ENCODE results near the gene PDCD11. TPM values are rescaled to one million over a fixed set of nuclear protein-coding genes. Genes with fewer than 3 reads are reported as not detected.
"Not testable (repeated sequence)": the region's sequence is repeated elsewhere in the genome, so short reads cannot be mapped to it uniquely, and the experiment has no call there.

PDCD11 gene
- total and polyA plus RNA-seq, 8 donors, result 2.3 to 28.0 (median 12.9) TPM

DNA sequence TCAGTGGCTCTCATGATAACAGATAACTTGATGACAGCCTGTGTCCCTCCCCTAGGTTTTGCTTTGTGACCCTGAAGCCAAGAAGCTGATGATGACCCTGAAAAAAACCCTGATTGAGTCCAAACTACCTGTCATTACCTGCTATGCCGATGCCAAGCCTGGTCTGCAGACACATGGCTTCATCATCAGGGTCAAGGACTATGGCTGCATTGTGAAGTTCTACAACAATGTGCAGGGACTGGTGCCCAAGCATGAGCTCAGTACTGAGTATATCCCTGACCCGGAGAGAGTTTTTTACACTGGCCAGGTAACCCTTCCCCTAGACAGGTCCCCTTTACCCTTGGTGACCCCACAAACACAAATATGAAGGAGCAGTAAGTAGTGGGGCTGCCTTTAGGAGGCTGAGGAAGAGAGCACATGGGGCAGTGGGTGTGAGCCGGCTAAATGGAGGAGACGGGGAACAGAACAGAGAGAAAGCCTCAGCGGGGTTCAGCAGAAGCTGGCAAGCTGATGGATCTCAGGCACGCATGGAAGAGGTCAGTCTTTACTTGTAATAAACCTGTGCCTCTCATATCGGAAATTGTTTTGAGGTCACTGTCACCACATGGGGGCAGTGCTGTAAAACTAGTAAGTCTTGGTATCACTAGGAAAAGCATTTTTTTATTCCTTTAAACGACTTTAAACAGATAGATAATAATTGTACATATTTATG lies 20.2 kb downstream of the PDCD11 start:
- Histone ChIP-seq H3K9me3 (no peaks in the 10 kb centered on the region), H3K4me1 (no peaks in the 10 kb centered on the region), H3K27me3 (no peaks in the 10 kb centered on the region), H3K36me3 (peaks cover 80 to 100% (median 100%) of the 10 kb centered on the region in 4 donors), H3K27ac (no peak overlapping the region), H3K4me3 (no peak overlapping the region)
- intact Hi-C loops (cut with DNase I; ENCODE audit: low total_unique reads), result loop anchor here (5.0 kb wide), 1 partner anchor 66 kb away; no protein-coding TSS in a partner anchor
- TF ChIP-seq EP300 (IDR thresholded peaks at IDR 0.05) (no peak), CTCF (IDR thresholded peaks at IDR 0.05) (peak in 5 of 7 experiments; percentile 29 to 63 (median 39)), POLR2AphosphoS5 (IDR thresholded peaks at IDR 0.05) (no peak)
- WGBS, 5 donors, result 44 to 54% (median 51%) methylated on average over 8 of the region's 8 CpGs
- peak; percentile 68 to 88 for DNase-seq

- WGBS, 5 donors, result 90 to 95% (median 92%) methylated on average over 5 of the region's 5 CpGs
- H3K4me3 ChIP-seq, DNase-seq, H3K27ac ChIP-seq, H3K4me1 ChIP-seq, H3K27me3 ChIP-seq, H3K9me3 ChIP-seq: not testable (repeated sequence)
- peaks cover 80 to 100% (median 98%) of the 10 kb centered on the region in 4 donors for H3K36me3 ChIP-seq
- intact Hi-C loops (cut with DNase I; ENCODE audit: low total_unique reads), result loop anchor here (5.0 kb wide), 1 partner anchor 65 kb away; no protein-coding TSS in a partner anchor
Measured at GRCh38 chr10:103417148-103417469, 20.7 kb downstream of the PDCD11 start.

DNA sequence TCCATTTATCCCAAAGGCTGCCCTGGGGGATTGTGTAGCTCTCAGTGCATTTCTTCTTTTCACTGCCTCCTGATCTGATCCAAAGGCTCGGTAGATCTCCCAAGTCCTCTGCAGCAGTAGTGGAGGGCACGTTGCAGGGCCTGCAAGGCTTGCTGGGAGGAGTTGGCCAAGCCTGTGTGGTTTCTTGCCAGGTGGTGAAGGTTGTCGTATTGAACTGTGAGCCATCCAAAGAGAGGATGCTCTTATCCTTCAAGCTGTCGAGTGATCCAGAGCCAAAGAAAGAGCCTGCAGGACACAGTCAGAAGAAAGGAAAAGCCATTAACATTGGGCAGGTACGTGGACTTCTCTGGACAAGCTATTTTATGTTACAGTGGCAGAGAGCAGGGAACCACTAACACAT lies 21.2 kb downstream of the PDCD11 start:
- intact Hi-C loops (cut with DNase I; ENCODE audit: low total_unique reads), result loop anchor here (5.0 kb wide), 1 partner anchor 65 kb away; no protein-coding TSS in a partner anchor
- Histone ChIP-seq H3K4me1 (no peaks in the 10 kb centered on the region), H3K27me3 (no peaks in the 10 kb centered on the region), H3K27ac (no peak overlapping the region), H3K36me3 (peaks cover 80 to 100% (median 98%) of the 10 kb centered on the region in 4 donors), H3K9me3 (no peaks in the 10 kb centered on the region), H3K4me3 (no peak overlapping the region)
- WGBS, 5 donors, result 86 to 96% (median 89%) methylated on average over 5 of the region's 5 CpGs
- no peak for TF ChIP-seq CTCF (IDR thresholded peaks at IDR 0.05)
- no peak for DNase-seq

DNA sequence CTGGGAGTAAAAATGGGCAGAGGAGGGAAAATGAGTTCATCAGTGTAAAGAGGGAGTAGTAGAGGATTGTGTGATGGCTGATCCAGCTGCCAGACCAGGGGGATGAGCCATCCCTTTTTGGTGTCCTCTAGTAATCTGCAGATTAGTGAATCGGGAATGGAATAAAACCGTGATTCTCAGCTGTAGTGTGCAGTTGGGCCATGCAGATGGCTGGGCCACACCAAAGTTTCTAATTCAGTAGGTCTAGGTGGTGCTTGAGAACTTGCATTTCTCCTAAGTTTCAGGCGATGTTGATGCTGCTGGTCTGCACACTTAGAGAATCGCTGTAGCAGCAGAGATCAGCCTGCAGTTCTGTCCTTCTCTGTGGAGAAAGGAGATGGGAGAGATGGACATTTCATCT lies 22.7 kb downstream of the PDCD11 start:
- no peak for TF ChIP-seq CTCF (IDR thresholded peaks at IDR 0.05)
- no peak for TF ChIP-seq EP300 (IDR thresholded peaks at IDR 0.05)
- no peak for TF ChIP-seq POLR2AphosphoS5 (IDR thresholded peaks at IDR 0.05)
- TF ChIP-seq POLR2A (IDR thresholded peaks at IDR 0.05), result no peak
- intact Hi-C loops (cut with DNase I; ENCODE audit: low total_unique reads), result loop anchor here (5.0 kb wide), 1 partner anchor 63 kb away; no protein-coding TSS in a partner anchor
- 90 to 98% (median 94%) methylated on average over 4 of the region's 4 CpGs for WGBS, 5 donors

GRCh38 chr10:103423748-103424147 lies 27.3 kb downstream of the PDCD11 start:
- WGBS, 5 donors, result 85 to 89% (median 89%) methylated on average over 5 of the region's 5 CpGs
- Histone ChIP-seq H3K4me3 (no peak overlapping the region), H3K36me3 (peaks cover 77 to 100% (median 98%) of the 10 kb centered on the region in 4 donors), H3K4me1 (no peaks in the 10 kb centered on the region), H3K9me3 (no peaks in the 10 kb centered on the region), H3K27ac (no peak overlapping the region), H3K27me3 (no peaks in the 10 kb centered on the region)
- intact Hi-C loops (cut with DNase I; ENCODE audit: low total_unique reads), result no loop called here
- DNase-seq, result no peak
- TF ChIP-seq EP300 (IDR thresholded peaks at IDR 0.05) (no peak), POLR2AphosphoS5 (IDR thresholded peaks at IDR 0.05) (no peak), POLR2A (IDR thresholded peaks at IDR 0.05) (no peak), CTCF (IDR thresholded peaks at IDR 0.05) (no peak)

More for the DNA sequence above, 22.7 kb downstream of the PDCD11 start:
- Histone ChIP-seq H3K9me3 (no peaks in the 10 kb centered on the region), H3K36me3 (peaks cover 80 to 100% (median 98%) of the 10 kb centered on the region in 4 donors), H3K4me1 (no peaks in the 10 kb centered on the region), H3K4me3 (no peak overlapping the region), H3K27ac (no peak overlapping the region), H3K27me3 (no peaks in the 10 kb centered on the region)
- no peak for DNase-seq

All from stomach (tissue), 9 donors.